K562 (cell line): ENCODE measurements around the gene FOLR2. TPM values are rescaled to one million over a fixed set of nuclear protein-coding genes. Genes with fewer than 3 reads are reported as not detected.
A peak's percentile ranks its signal among the peaks of the same experiment; 100 is the strongest.

ENCODE experiments used
- ATAC-seq: fragments of 200-7000 bp; cut with Tn5 transposase; 3 replicates; pipeline ENCODE4 v1.9.1; 2020; ENCODE audit warnings: moderate library complexity
- BruUV-seq: library from RNA; stranded (reverse); fragments of 400-500 nt; replicated peaks from 2 replicates; lab custom pipeline; 2021; lab: Mats Ljungman, UMichigan
- CTCF ChIA-PET: fragments of 300-600 bp; formaldehyde crosslinking; extraction: SDS; loops from one replicate; lab custom pipeline; 2021; ENCODE audit warnings: low intra/inter-chr PET ratio; lab: Yijun Ruan, JAX
- POLR2A ChIA-PET: fragments of 300-600, 350-650 bp; sonication (Branson Sonifier 250); formaldehyde crosslinking; extraction: SDS; loops from one replicate; lab custom pipeline; 2021; ENCODE audit warnings: antibody characterized with exemption, inconsistent platforms; lab: Yijun Ruan, JAX
- DNase-seq, 4 experiments: peaks; one replicate each; pipeline versions ENCODE4 v3.0.0 to v3.0.0-alpha.2; 2011 to 2018; ENCODE audit warnings: low spot score in 3 of 4, mixed read lengths in 3 of 4; ENCODE audit errors: extremely low read depth in 1 of 4
- FAIRE-seq: peaks from 2 replicates; lab custom pipeline; 2011; peaks lifted over from hg19 to GRCh38; lab: Jason Lieb, UNC
- H2AFZ ChIP-seq: 2 replicates; pipeline ENCODE4 v1.6.0; 2011; ENCODE audit warnings: low read depth, low read length, control low read depth, inconsistent platforms
- H3K27ac ChIP-seq: fragments of 200-600 bp; 3 replicates; pipeline ENCODE4 v1.8.0; 2011; ENCODE audit warnings: low read depth, mild to moderate bottlenecking, control low read depth, inconsistent platforms, low read length, moderate library complexity, mixed read lengths; ENCODE audit errors: extremely low read depth
- H3K27me3 ChIP-seq, 2 experiments: fragments of 300-600 bp in 1 of 2; 2 replicates in 1 of 2; 3 replicates in 1 of 2; pipeline versions ENCODE4 v1.6.0 to v1.8.0; 2011; ENCODE audit warnings: inconsistent platforms in 2 of 2, low read length in 2 of 2, mild to moderate bottlenecking in 1 of 2, mixed read lengths in 1 of 2, moderate library complexity in 1 of 2; ENCODE audit not compliant: control insufficient read depth in 2 of 2, insufficient read depth in 2 of 2
- H3K36me3 ChIP-seq: fragments of 300-600 bp; 3 replicates; pipeline ENCODE4 v1.8.0; 2011; ENCODE audit warnings: mild to moderate bottlenecking, low read length, inconsistent platforms; ENCODE audit not compliant: control insufficient read depth, insufficient read depth
- H3K4me1 ChIP-seq, 2 experiments: fragments of 200-600 bp in 1 of 2; replicated peaks in 1 of 2; 2 replicates in 1 of 2; 3 replicates in 1 of 2; pipeline versions ENCODE4 v1.5.1 to v1.8.0; 2011; ENCODE audit warnings: inconsistent platforms in 2 of 2, low read length in 2 of 2, mild to moderate bottlenecking in 1 of 2, mixed read lengths in 1 of 2, moderate library complexity in 1 of 2; ENCODE audit not compliant: control insufficient read depth in 2 of 2, insufficient read depth in 2 of 2
- H3K4me2 ChIP-seq: 2 replicates; pipeline ENCODE4 v1.6.1; 2011; ENCODE audit warnings: low read length, control low read depth, inconsistent platforms, mixed read lengths; ENCODE audit not compliant: insufficient read depth
- H3K4me3 ChIP-seq: fragments of 200-600 bp; sonication (generic), shearing (Covaris generic); 2 replicates; pipeline ENCODE4 v1.5.1; 2016; ENCODE audit warnings: control low read depth, inconsistent platforms
- H3K79me2 ChIP-seq: fragments of 200-600 bp; 3 replicates; pipeline ENCODE4 v1.8.0; 2011; ENCODE audit warnings: low read length, inconsistent platforms; ENCODE audit not compliant: control insufficient read depth, insufficient read depth
- H3K9ac ChIP-seq, 2 experiments: 2 replicates each; pipeline versions ENCODE4 v1.6.0 to v1.6.1; 2011; ENCODE audit warnings: low read depth in 2 of 2, low read length in 2 of 2, control low read depth in 1 of 2, inconsistent platforms in 1 of 2, mild to moderate bottlenecking in 1 of 2, mixed read lengths in 1 of 2; ENCODE audit not compliant: insufficient read depth in 1 of 2
- H3K9me1 ChIP-seq: one replicate; pipeline ENCODE4 v1.6.0; 2011; ENCODE audit warnings: inconsistent platforms, mild to moderate bottlenecking, low read length, moderate library complexity; ENCODE audit not compliant: control insufficient read depth, insufficient read depth
- H3K9me3 ChIP-seq: replicated peaks from 2 replicates; pipeline ENCODE4 v1.5.1; 2011; ENCODE audit warnings: low read depth, low read length, inconsistent platforms; ENCODE audit not compliant: control insufficient read depth, insufficient read depth
- H4K20me1 ChIP-seq: replicated peaks from 2 replicates; pipeline ENCODE4 v1.6.1; 2011; ENCODE audit warnings: low read length, inconsistent platforms, mixed read lengths; ENCODE audit not compliant: control insufficient read depth, insufficient read depth
- CEBPB ChIP-seq: fragments of 450-650 bp; IDR thresholded peaks from 2 replicates; pipeline ENCODE4 v1.6.1; 2016; ENCODE audit warnings: missing genetic modification characterization, missing compliant biosample characterization
- FIP1L1 ChIP-seq: fragments of 200-400 bp; formaldehyde crosslinking; IDR thresholded peaks from 2 replicates; pipeline ENCODE4 v1.6.1; 2018; ENCODE audit warnings: mild to moderate bottlenecking, low read depth, low read length; ENCODE audit not compliant: poor library complexity, severe bottlenecking
- GATAD2B ChIP-seq: fragments of 450-650 bp; IDR thresholded peaks from 2 replicates; pipeline ENCODE4 v1.6.1; 2017; ENCODE audit warnings: mild to moderate bottlenecking, borderline replicate concordance
- HMG20A ChIP-seq: fragments of 450-650 bp; formaldehyde crosslinking; conservative IDR thresholded peaks from 2 replicates; pipeline ENCODE4 v1.4.0; 2020; ENCODE audit warnings: mild to moderate bottlenecking, mixed read lengths
- HNRNPLL ChIP-seq: fragments of 200-400 bp; formaldehyde crosslinking; IDR thresholded peaks from 2 replicates; pipeline ENCODE4 v1.6.1; 2017; ENCODE audit warnings: low read length, low read depth, mild to moderate bottlenecking; ENCODE audit not compliant: poor library complexity, severe bottlenecking
- KAT2B ChIP-seq: IDR thresholded peaks from one replicate; pipeline ENCODE4 v1.6.1; 2012; ENCODE audit warnings: low read depth, mild to moderate bottlenecking, control low read depth, inconsistent platforms, low read length, moderate library complexity
- KAT7 ChIP-seq: sonication (generic); formaldehyde crosslinking; IDR thresholded peaks from 2 replicates; pipeline ENCODE4 v1.8.0; 2022; ENCODE audit warnings: missing genetic modification reagents, mild to moderate bottlenecking, borderline replicate concordance
- KLF10 ChIP-seq: fragments of 250-450 bp; sonication (Bioruptor Pico); IDR thresholded peaks from 2 replicates; pipeline ENCODE4 v1.6.1; 2021; ENCODE audit warnings: matching md5 sums
- MAFG ChIP-seq: fragments of 450-650 bp; conservative IDR thresholded peaks from 2 replicates; pipeline ENCODE4 v1.6.1; 2016; ENCODE audit warnings: missing genetic modification characterization, missing compliant biosample characterization
- NFRKB ChIP-seq: fragments of 450-650 bp; IDR thresholded peaks from 2 replicates; pipeline ENCODE4 v1.6.1; 2016; ENCODE audit warnings: low read depth
- RAD21 ChIP-seq, 2 experiments: fragments of 250-450 bp in 1 of 2; fragments of 450-650 bp in 1 of 2; sonication (Bioruptor Pico) in 1 of 2; formaldehyde crosslinking in 1 of 2; IDR thresholded peaks in 1 of 2; conservative IDR thresholded peaks in 1 of 2; 2 replicates each; pipeline versions ENCODE4 v1.4.0 to v1.8.0; 2020 to 2022; ENCODE audit warnings: mild to moderate bottlenecking in 2 of 2, moderate library complexity in 1 of 2
- RB1 ChIP-seq: fragments of 450-650 bp; IDR thresholded peaks from 2 replicates; pipeline ENCODE4 v1.6.1; 2017; ENCODE audit warnings: low read depth, mild to moderate bottlenecking
- SAP30 ChIP-seq: fragments of 200-600 bp; sonication (generic); IDR thresholded peaks from 2 replicates; pipeline ENCODE4 v1.6.1; 2012; ENCODE audit warnings: borderline replicate concordance, low read depth, mild to moderate bottlenecking, moderate library complexity, low read length, control low read depth, inconsistent platforms; ENCODE audit not compliant: insufficient read depth, poor library complexity, severe bottlenecking
- TBL1XR1 ChIP-seq, 2 experiments: IDR thresholded peaks; 2 replicates each; pipeline ENCODE4 v1.6.1; 2012; ENCODE audit warnings: improper control_type of control experiment in 2 of 2, low read length in 2 of 2, mild to moderate bottlenecking in 1 of 2
- WGBS: fragments of 100-300 bp; shearing (Covaris generic); methylation state at CpG from one replicate; pipeline ENCODE4 v1.1.6; 2016; ENCODE audit warnings: low coverage, mixed read lengths; ENCODE audit not compliant: insufficient coverage; ENCODE audit errors: missing lambda C conversion rate; 5-methylcytosine and 5-hydroxymethylcytosine counted together
- in situ Hi-C: fragments of 300-500 bp; cut with MboI; formaldehyde crosslinking; loops from 4 replicates; pipeline ENCODE4 v1.15.0; 2018; ENCODE audit warnings: inconsistent platforms, mixed read lengths
- intact Hi-C: fragments of 100-400 bp; cut with micrococcal nuclease; formaldehyde crosslinking; loops from 2 replicates; pipeline ENCODE4 v1.14.2; 2022
- polyA plus RNA-seq, 8 experiments: library from polyadenylated mRNA; depleted of rRNA in 4 of 8; stranded (reverse) in 5 of 8; unstranded in 3 of 8; fragments of >200 nt; fragmentation: Nextera tagmentation in 2 of 8; fragmentation: Illumina TruSeq in 1 of 8; extraction: Ambion mirVana in 2 of 8; extraction: Trizol in 1 of 8; gene quantifications; 2 replicates each; pipeline versions ENCODE4 v1.2.1 to v1.2.3, GENCODE V29; 2011 to 2014; ENCODE audit warnings: inconsistent platforms in 1 of 8, missing spikeins in 1 of 8
- total RNA-seq, 7 experiments: library from RNA; depleted of rRNA in 6 of 7; stranded (reverse); fragments of >200 nt in 6 of 7; fragmentation: Illumina TruSeq in 2 of 7; extraction: Trizol in 2 of 7; gene quantifications; 2 replicates each; pipeline versions ENCODE4 v1.2.1 to v1.2.3, GENCODE V29; 2011 to 2021; ENCODE audit warnings: low replicate concordance in 1 of 7

The FOLR2 gene
- total and polyA plus RNA-seq, 9 of the 15 experiments (the other 6 are each of a cell fraction or from before 2014, with no cell fraction given): 0.27 TPM; not detected in 8

DNA sequence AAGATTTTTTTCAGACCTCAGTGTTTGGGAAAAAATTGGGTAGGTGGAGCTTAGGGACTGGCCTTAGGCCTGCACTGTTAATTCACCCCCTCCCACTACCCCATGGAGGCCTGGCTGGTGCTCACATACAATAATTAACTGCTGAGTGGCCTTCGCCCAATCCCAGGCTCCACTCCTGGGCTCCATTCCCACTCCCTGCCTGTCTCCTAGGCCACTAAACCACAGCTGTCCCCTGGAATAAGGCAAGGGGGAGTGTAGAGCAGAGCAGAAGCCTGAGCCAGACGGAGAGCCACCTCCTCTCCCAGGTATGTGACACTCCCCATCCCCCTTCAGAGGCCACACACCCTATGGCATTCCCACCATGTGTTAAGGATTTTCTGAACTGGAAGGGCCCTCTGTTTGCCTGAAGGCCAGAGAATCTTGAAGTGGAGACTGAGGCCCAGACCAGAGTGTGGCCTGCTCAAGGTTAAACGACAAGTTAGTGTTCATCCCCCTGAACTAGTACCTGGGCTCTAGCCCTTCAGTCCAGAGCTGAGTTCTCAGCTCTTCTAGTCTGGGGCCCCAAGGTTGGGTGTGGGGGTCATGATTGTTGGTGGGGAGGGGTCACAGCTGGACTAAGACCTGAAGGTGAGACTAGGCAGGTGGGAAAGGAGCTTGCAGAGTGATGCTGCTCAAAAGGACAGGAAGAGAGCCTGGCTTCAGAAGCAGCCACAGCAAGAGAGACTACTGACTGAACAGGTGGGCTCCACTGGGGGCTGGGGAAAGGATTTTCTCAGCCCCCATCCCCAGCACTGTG is 26.9 kb upstream of the FOLR2 start:
- no peak for DNase-seq
- POLR2A ChIA-PET: interaction anchor here (0.5 to 1.0 kb wide), 7 partner anchors 13 to 119 kb away, joined by 3 to 4 read pairs (median 3); no protein-coding TSS in a partner anchor
- BruUV-seq: no TSS peak
- Histone ChIP-seq H3K27me3 (no peaks in the 10 kb centered on the region), H2AFZ (no peak overlapping the region), H3K36me3 (no peaks in the 10 kb centered on the region), H3K9ac (peak overlapping the region in 1 of 2 experiments; percentile 14; a peak in 1 of 4 replicates), H4K20me1 (no peaks in the 10 kb centered on the region), H3K4me1 (peaks cover 5 to 10% of the 10 kb centered on the region in 2 experiments), H3K27ac (no peak overlapping the region), H3K9me3 (no peaks in the 10 kb centered on the region), H3K4me3 (no peak overlapping the region), H3K4me2 (no peak overlapping the region), H3K79me2 (no peaks in the 10 kb centered on the region), H3K9me1 (no peaks in the 10 kb centered on the region)
- no peak for TF ChIP-seq FIP1L1
- no peak for TF ChIP-seq KAT2B
- no peak for TF ChIP-seq GATAD2B
- TF ChIP-seq TBL1XR1 (IDR thresholded peaks at IDR 0.05; ENCODE audit: low read length in 2 of 2): no peak
- no peak for TF ChIP-seq CEBPB (tag)
- no peak for TF ChIP-seq HNRNPLL
- no peak for TF ChIP-seq NFRKB
- TF ChIP-seq KLF10 (CRISPR knock-in tag): no peak
- TF ChIP-seq KAT7 (CRISPR knock-in tag): no peak
- no peak for TF ChIP-seq SAP30
- no peak for TF ChIP-seq RB1
- TF ChIP-seq RAD21 (CRISPR knock-in tag; conservative IDR thresholded peaks at IDR 0.05 in 1 of 2, IDR thresholded peaks at IDR 0.05 in 1 of 2): no peak
- no peak for TF ChIP-seq MAFG (tag)
- TF ChIP-seq HMG20A (CRISPR knock-in tag): no peak
- intact Hi-C loops (no loop called here), in situ Hi-C loops (loop anchor here (10.0 kb wide), 1 partner anchor 165 kb away; no protein-coding TSS in a partner anchor)
- CTCF ChIA-PET: no interaction called here
- no peak for FAIRE-seq
- 44% methylated on average over 3 of the region's 3 CpGs for WGBS
- no peak for ATAC-seq
